Endothelial cell of umbilical vein (primary cell): Measurements from ENCODE around the gene PRDX1.

Experiments used
- CTCF ChIP-seq, 2 donors: IDR thresholded peaks; 1 replicate in 1 of 2; 2 replicates in 1 of 2; pipeline ENCODE4 v1.5.1; 2011; ENCODE audit warnings: low read length in 2 of 2, mild to moderate bottlenecking in 2 of 2, moderate library complexity in 2 of 2, control low read depth in 1 of 2, inconsistent platforms in 1 of 2, low read depth in 1 of 2; ENCODE audit not compliant: insufficient read depth in 1 of 2; ENCODE audit errors: extremely low read depth in 1 of 2
- MAX ChIP-seq: IDR thresholded peaks from 2 replicates; pipeline ENCODE4 v1.6.1; 2011; ENCODE audit not compliant: insufficient read depth, insufficient read length
- MYC ChIP-seq: IDR thresholded peaks from one replicate; pipeline ENCODE4 v1.6.1; 2011; ENCODE audit warnings: mild to moderate bottlenecking, low read depth, low read length
- POLR2A ChIP-seq: IDR thresholded peaks from 2 replicates; pipeline ENCODE4 v1.6.1; 2012; ENCODE audit warnings: low read depth, mild to moderate bottlenecking, control low read depth, low read length
- POLR2AphosphoS5 ChIP-seq: IDR thresholded peaks from 2 replicates; pipeline ENCODE4 v1.6.1; 2012; ENCODE audit warnings: low read depth, mild to moderate bottlenecking, control low read depth, low read length, moderate library complexity; ENCODE audit not compliant: insufficient read depth

- TF ChIP-seq CTCF (IDR thresholded peaks at IDR 0.05; ENCODE audit: extremely low read depth in 1 of 2, insufficient read depth in 1 of 2, low read depth in 1 of 2, low read length in 2 of 2), result no peak
- TF ChIP-seq MAX, result no peak
- no peak for TF ChIP-seq POLR2AphosphoS5
- TF ChIP-seq POLR2A, result no peak
- no peak for TF ChIP-seq MYC
Observed at GRCh38 chr1:45492691-45493090, 29.0 kb downstream of the PRDX1 start.
